Measurements from ENCODE around the gene KIAA0232. TPM values are rescaled to one million over a fixed set of nuclear protein-coding genes. Genes with fewer than 3 reads are reported as not detected.

KIAA0232 gene
- total RNA-seq, 1 donor: 28.4 TPM

DNA sequence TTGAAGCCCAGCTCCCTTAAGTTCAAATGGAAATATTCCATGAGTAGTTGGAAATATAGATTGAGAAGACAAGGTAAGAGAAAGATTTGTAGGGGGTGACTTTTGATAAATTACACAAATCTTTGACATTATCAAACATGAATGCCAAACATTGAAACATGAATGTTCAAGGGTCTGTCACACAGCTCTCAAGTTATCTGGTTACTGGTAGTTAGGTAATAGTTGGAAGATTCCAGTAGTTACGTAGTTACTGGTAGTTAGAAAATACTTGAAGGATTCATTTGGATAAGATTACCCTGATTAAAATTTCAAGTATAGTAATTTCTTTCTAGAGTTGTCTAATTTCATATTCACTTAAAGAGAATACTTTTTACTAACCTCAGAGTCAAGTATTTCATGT lies 20.7 kb downstream of the KIAA0232 start:
- peaks cover 26% of the 10 kb centered on the region for H3K4me1 ChIP-seq (ENCODE audit: insufficient read depth, low read length)
- no peaks in the 10 kb centered on the region for H3K9me3 ChIP-seq (ENCODE audit: low read depth, low read length)
- no peaks in the 10 kb centered on the region for H3K27me3 ChIP-seq (ENCODE audit: insufficient read depth, low read length)
- no peak overlapping the region for H3K4me3 ChIP-seq (ENCODE audit: low read length)

DNA sequence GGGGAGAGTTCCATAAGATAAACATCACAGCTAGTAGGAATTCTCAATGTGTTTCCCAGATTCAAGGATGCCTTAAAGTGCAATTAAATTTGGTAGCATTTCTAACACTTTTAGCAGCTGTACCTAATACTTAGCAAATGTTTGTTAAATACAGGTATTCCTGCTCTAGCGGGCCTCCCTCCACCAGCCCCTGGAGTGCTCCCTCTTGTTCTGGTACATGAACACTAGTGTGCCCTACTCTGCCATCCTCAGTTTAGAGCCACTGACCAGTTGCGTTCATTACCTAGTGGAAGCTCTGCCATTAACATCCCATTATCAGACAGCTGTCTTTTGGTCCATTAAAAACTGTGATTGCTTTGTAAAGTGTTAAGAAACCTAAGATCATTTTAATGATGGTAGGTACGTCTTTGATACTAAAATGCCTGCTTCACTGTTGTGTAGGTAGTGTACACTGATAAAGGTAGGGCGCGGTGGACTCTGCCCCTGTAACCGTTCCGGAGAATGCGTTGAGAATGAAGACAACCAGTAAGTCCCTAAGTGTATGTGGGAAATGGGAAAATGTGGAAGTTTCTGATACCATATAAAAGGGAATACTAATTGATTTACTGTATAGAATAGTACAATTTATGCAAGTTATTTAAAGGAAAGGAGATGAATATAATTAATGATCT lies 21.7 kb downstream of the KIAA0232 start:
- peaks cover 36% of the 10 kb centered on the region for H3K4me1 ChIP-seq (ENCODE audit: insufficient read depth, low read length)
- no peak overlapping the region for H3K4me3 ChIP-seq (ENCODE audit: low read length)
- H3K27me3 ChIP-seq (ENCODE audit: insufficient read depth, low read length): no peaks in the 10 kb centered on the region
- H3K9me3 ChIP-seq (ENCODE audit: low read depth, low read length): no peaks in the 10 kb centered on the region

DNA sequence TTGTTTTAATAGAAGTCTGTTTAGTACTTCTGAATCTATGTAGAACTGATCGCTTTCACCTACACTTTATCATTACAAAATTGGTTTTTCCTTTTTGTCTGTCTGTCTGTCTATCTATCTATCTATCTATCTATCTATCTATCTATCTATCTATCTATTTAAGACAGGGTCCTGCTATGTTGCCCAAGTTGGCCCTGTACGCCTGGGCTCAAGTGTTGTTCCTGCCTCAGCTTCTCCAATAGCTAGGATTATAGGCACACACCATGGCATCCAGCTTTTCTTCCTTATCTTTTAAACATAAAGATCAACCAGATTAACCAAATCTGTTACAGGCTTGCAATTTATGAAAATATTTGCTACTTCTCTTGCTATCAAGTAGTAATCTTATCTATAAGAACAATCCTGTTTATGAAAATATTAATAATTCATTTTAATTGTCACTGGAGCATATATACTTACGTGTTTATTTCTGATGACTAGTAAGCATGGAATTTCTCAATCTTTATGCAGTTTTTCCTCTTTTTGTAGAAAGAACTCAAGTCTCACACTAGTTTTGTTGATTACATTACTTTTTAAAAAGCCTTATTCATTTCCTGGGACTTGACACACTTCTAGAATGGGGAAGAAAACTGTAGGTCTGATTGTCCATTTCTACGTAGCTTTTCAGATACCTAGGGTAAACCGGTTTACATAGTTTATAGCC lies 24.5 kb downstream of the KIAA0232 start:
- peaks cover 47% of the 10 kb centered on the region for H3K4me1 ChIP-seq (ENCODE audit: insufficient read depth, low read length)
- no peaks in the 10 kb centered on the region for H3K27me3 ChIP-seq (ENCODE audit: insufficient read depth, low read length)
- H3K4me3 ChIP-seq (ENCODE audit: low read length): no peak overlapping the region
- H3K9me3 ChIP-seq (ENCODE audit: low read depth, low read length): no peaks in the 10 kb centered on the region

- H3K9me3 ChIP-seq (ENCODE audit: low read depth, low read length): no peaks in the 10 kb centered on the region
Observed at GRCh38 chr4:6808259-6808658, 25.7 kb downstream of the KIAA0232 start.

GRCh38 chr4:6811165-6811564 lies 28.6 kb downstream of the KIAA0232 start:
- no peak overlapping the region for H3K4me3 ChIP-seq (ENCODE audit: low read length)
- H3K27me3 ChIP-seq (ENCODE audit: insufficient read depth, low read length): no peaks in the 10 kb centered on the region
- peaks cover 52% of the 10 kb centered on the region for H3K4me1 ChIP-seq (ENCODE audit: insufficient read depth, low read length)
- H3K9me3 ChIP-seq (ENCODE audit: low read depth, low read length): no peaks in the 10 kb centered on the region

More at GRCh38 chr4:6808259-6808658, 25.7 kb downstream of the KIAA0232 start:
- Histone ChIP-seq H3K27me3 (ENCODE audit: insufficient read depth, low read length) (no peaks in the 10 kb centered on the region), H3K4me1 (ENCODE audit: insufficient read depth, low read length) (peaks cover 50% of the 10 kb centered on the region), H3K4me3 (ENCODE audit: low read length) (no peak overlapping the region)

- H3K4me3 ChIP-seq (ENCODE audit: low read length): no peak overlapping the region
- no peaks in the 10 kb centered on the region for H3K9me3 ChIP-seq (ENCODE audit: low read depth, low read length)
- peaks cover 39% of the 10 kb centered on the region for H3K4me1 ChIP-seq (ENCODE audit: insufficient read depth, low read length)
- H3K27me3 ChIP-seq (ENCODE audit: insufficient read depth, low read length): no peaks in the 10 kb centered on the region
Observed at GRCh38 chr4:6812766-6813165, 30.2 kb downstream of the KIAA0232 start.

- Histone ChIP-seq H3K4me1 (ENCODE audit: insufficient read depth, low read length) (peaks cover 29% of the 10 kb centered on the region), H3K9me3 (ENCODE audit: low read depth, low read length) (peaks cover 4% of the 10 kb centered on the region), H3K4me3 (ENCODE audit: low read length) (no peak overlapping the region), H3K27me3 (ENCODE audit: insufficient read depth, low read length) (no peaks in the 10 kb centered on the region)
Observed at GRCh38 chr4:6813725-6814124, 31.2 kb downstream of the KIAA0232 start.

- Histone ChIP-seq H3K9me3 (ENCODE audit: low read depth, low read length) (peaks cover 8% of the 10 kb centered on the region), H3K27me3 (ENCODE audit: insufficient read depth, low read length) (no peaks in the 10 kb centered on the region), H3K4me1 (ENCODE audit: insufficient read depth, low read length) (peaks cover 22% of the 10 kb centered on the region), H3K4me3 (ENCODE audit: low read length) (no peak overlapping the region)
Observed at GRCh38 chr4:6815029-6815836, 32.7 kb downstream of the KIAA0232 start.

GRCh38 chr4:6819295-6819694 lies 36.8 kb downstream of the KIAA0232 start:
- Histone ChIP-seq H3K4me1 (ENCODE audit: insufficient read depth, low read length) (no peaks in the 10 kb centered on the region), H3K9me3 (ENCODE audit: low read depth, low read length) (peaks cover 22% of the 10 kb centered on the region), H3K4me3 (ENCODE audit: low read length) (no peak overlapping the region), H3K27me3 (ENCODE audit: insufficient read depth, low read length) (no peaks in the 10 kb centered on the region)

DNA sequence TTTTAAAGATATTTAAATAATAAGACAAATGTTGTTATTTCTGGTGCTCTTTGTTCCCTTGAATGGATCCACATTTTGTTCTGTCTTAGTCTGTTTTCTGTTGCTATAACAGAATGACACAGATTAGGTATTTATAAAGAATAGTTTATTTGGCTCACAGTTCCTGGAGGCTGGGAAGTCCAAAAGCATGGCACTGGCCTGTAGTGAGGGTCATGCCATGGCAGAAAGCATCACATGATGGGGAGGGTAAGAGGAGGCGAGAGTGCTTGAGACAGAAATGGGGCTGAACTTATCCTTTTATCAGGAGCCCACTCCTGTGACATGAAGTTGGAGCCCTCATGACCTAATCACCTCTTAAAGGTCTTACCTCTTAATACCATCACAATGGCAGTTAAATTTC lies 38.2 kb downstream of the KIAA0232 start:
- Histone ChIP-seq H3K9me3 (ENCODE audit: low read depth, low read length) (peaks cover 22% of the 10 kb centered on the region), H3K4me1 (ENCODE audit: insufficient read depth, low read length) (no peaks in the 10 kb centered on the region), H3K4me3 (ENCODE audit: low read length) (no peak overlapping the region), H3K27me3 (ENCODE audit: insufficient read depth, low read length) (no peaks in the 10 kb centered on the region)

DNA sequence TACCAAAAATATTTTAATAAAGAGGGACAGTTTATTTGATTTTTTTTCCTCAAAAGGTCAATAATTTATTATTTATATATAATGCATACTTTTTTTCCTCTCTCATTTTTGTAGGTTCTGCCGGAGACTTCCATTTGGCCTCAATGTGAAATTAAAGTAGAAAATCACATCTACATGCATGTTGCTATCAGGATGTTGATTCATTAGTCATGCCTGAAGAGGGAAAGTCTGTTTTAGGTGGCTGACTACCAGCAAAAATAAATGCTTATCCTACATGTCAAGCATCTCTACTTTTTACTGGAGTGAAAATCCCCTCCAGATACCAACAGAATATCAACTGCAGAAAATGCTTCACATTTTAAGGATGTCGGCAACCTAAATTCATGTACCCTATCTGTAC lies 41.5 kb downstream of the KIAA0232 start:
- Histone ChIP-seq H3K9me3 (ENCODE audit: low read depth, low read length) (peaks cover 14% of the 10 kb centered on the region), H3K4me1 (ENCODE audit: insufficient read depth, low read length) (peaks cover 4% of the 10 kb centered on the region), H3K4me3 (ENCODE audit: low read length) (no peak overlapping the region), H3K27me3 (ENCODE audit: insufficient read depth, low read length) (no peaks in the 10 kb centered on the region)

DNA sequence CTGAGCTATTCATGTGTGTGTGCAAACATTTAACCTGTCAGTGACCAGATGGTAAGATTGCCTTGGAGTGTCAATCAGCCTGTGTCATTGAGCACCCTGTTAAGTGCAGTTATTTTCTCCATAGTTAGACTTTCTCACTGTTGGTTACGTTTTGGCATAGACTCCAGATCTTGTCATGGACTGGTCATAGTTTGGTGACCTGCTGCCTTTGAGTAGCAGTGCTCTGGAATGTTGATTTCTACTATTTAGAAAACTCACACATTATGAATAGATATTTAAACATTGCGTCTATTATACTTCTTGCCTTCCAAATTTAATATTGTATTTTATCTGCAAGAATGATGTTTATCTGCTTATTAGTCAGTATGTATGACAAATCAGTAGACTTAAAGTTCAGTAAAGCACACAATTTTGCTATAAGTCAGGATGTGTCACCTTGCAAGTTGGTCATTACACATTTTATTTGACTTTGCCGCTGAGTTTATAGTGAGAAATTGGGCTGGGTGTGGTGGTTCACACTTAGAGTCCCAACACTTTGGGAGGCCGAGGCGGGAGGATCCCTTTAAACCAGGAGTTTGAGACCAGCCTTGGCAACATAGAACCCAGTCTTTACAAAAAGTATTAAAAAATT lies 42.4 kb downstream of the KIAA0232 start:
- H3K9me3 ChIP-seq (ENCODE audit: low read depth, low read length): peaks cover 13% of the 10 kb centered on the region
- H3K27me3 ChIP-seq (ENCODE audit: insufficient read depth, low read length): no peaks in the 10 kb centered on the region
- no peak overlapping the region for H3K4me3 ChIP-seq (ENCODE audit: low read length)
- peaks cover 4% of the 10 kb centered on the region for H3K4me1 ChIP-seq (ENCODE audit: insufficient read depth, low read length)

GRCh38 chr4:6825403-6825802 lies 42.9 kb downstream of the KIAA0232 start:
- H3K9me3 ChIP-seq (ENCODE audit: low read depth, low read length): peaks cover 13% of the 10 kb centered on the region
- H3K4me3 ChIP-seq (ENCODE audit: low read length): no peak overlapping the region
- no peaks in the 10 kb centered on the region for H3K27me3 ChIP-seq (ENCODE audit: insufficient read depth, low read length)
- peaks cover 4% of the 10 kb centered on the region for H3K4me1 ChIP-seq (ENCODE audit: insufficient read depth, low read length)

DNA sequence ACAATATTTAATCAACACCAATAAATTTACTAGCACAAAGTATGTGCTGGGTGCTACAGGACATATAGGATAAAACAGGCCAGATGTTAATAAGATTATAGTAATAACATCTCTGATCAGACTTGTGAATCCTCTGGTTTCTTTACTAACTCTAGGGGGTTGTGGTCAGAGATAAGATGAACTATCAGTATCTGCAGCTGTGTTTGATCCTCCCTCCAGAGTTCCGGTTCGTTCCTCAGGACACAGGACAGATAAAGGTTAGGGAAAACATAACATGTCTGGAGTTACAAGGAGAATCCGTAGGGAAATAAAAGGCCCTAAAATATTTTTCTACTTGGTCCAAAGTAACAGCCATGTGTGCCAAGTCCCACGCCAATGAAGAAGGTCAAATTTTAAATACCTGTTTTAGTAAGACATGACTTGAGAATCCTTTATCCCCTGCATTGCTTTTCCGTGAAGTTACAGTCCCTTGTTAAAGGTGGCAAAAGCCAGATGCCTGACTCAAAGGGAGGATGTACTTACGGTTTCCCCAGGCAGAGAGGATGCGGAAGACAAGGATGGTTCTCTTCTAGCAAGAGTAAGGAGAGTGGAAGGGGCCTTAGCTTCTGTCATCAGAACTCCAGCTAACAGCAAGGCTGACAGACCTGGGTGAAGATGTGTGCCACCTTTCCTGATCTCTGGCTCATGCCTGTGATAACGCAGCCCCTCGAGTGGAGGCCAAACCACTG lies 44.4 kb downstream of the KIAA0232 start:
- H3K9me3 ChIP-seq (ENCODE audit: low read depth, low read length): no peaks in the 10 kb centered on the region
- H3K4me1 ChIP-seq (ENCODE audit: insufficient read depth, low read length): peaks cover 4% of the 10 kb centered on the region
- H3K4me3 ChIP-seq (ENCODE audit: low read length): no peak overlapping the region
- H3K27me3 ChIP-seq (ENCODE audit: insufficient read depth, low read length): no peaks in the 10 kb centered on the region

Data from mononuclear cell (primary cell).